ENCODE data around the gene ETV4.
"Not testable (repeated sequence)": the region's sequence is repeated elsewhere in the genome, so short reads cannot be mapped to it uniquely, and the experiment has no call there.

Gene ETV4

GRCh38 chr17:43524945-43525575 is 21.1 kb downstream of the ETV4 start:
- no peak overlapping the region for H3K4me3 ChIP-seq
- no peak overlapping the region for H3K9ac ChIP-seq
- no peak for TF ChIP-seq Cebpa-rat (IDR thresholded peaks at IDR 0.05)
- peaks cover 12% of the 10 kb centered on the region for H3K4me1 ChIP-seq
- H3K27me3 ChIP-seq: no peaks in the 10 kb centered on the region
- H3K4me2 ChIP-seq: no peak overlapping the region
- H3K9me3 ChIP-seq: no peaks in the 10 kb centered on the region
- H4K20me1 ChIP-seq: peaks cover 39% of the 10 kb centered on the region; the same call in 1 of the 2 replicates
- peaks cover 91% of the 10 kb centered on the region for H3K36me3 ChIP-seq
- H3K27ac ChIP-seq: no peak overlapping the region

GRCh38 chr17:43521389-43521788 is 24.8 kb downstream of the ETV4 start:
- H3K27ac ChIP-seq: no peak overlapping the region
- no peaks in the 10 kb centered on the region for H3K9me3 ChIP-seq
- no peak overlapping the region for H3K9ac ChIP-seq
- H4K20me1 ChIP-seq: peaks cover 22% of the 10 kb centered on the region; the same call in 1 of the 2 replicates
- H3K4me3 ChIP-seq: no peak overlapping the region
- H3K27me3 ChIP-seq: no peaks in the 10 kb centered on the region
- peaks cover 100% of the 10 kb centered on the region for H3K36me3 ChIP-seq
- TF ChIP-seq Cebpa-rat (IDR thresholded peaks at IDR 0.05): no peak
- H3K4me1 ChIP-seq: no peaks in the 10 kb centered on the region
- H3K4me2 ChIP-seq: no peak overlapping the region

- Histone ChIP-seq H3K4me2 (no peak overlapping the region), H3K4me1 (no peaks in the 10 kb centered on the region), H3K27ac (no peak overlapping the region), H3K36me3 (peaks cover 97% of the 10 kb centered on the region), H3K4me3 (no peak overlapping the region), H3K9ac (peak overlapping the region; percentile 9; the same call in 1 of the 2 replicates), H3K27me3 (no peaks in the 10 kb centered on the region), H3K9me3 (no peaks in the 10 kb centered on the region), H4K20me1 (peaks cover 14% of the 10 kb centered on the region; the same call in 1 of the 2 replicates)
- TF ChIP-seq Cebpa-rat (IDR thresholded peaks at IDR 0.05): no peak
These were observed 28.3 kb downstream of the ETV4 start for GRCh38 chr17:43517615-43518386.

GRCh38 chr17:43517161-43517560 is 29.0 kb downstream of the ETV4 start:
- Histone ChIP-seq H3K4me3 (no peak overlapping the region), H3K9ac (peak overlapping the region; percentile 9; the same call in 1 of the 2 replicates), H4K20me1 (peaks cover 14% of the 10 kb centered on the region; the same call in 1 of the 2 replicates), H3K36me3 (peaks cover 97% of the 10 kb centered on the region), H3K4me2 (no peak overlapping the region), H3K9me3 (no peaks in the 10 kb centered on the region), H3K4me1 (no peaks in the 10 kb centered on the region), H3K27me3 (no peaks in the 10 kb centered on the region), H3K27ac (no peak overlapping the region)
- TF ChIP-seq Cebpa-rat (IDR thresholded peaks at IDR 0.05): no peak

GRCh38 chr17:43515656-43516055 is 30.5 kb downstream of the ETV4 start:
- H4K20me1 ChIP-seq: peaks cover 14% of the 10 kb centered on the region; the same call in 1 of the 2 replicates
- H3K27me3 ChIP-seq: no peaks in the 10 kb centered on the region
- H3K27ac ChIP-seq: no peak overlapping the region
- H3K4me3 ChIP-seq: no peak overlapping the region
- no peak overlapping the region for H3K9ac ChIP-seq
- H3K9me3 ChIP-seq: no peaks in the 10 kb centered on the region
- H3K4me2 ChIP-seq: no peak overlapping the region
- no peak for TF ChIP-seq Cebpa-rat (IDR thresholded peaks at IDR 0.05)
- H3K4me1 ChIP-seq: no peaks in the 10 kb centered on the region
- peaks cover 97% of the 10 kb centered on the region for H3K36me3 ChIP-seq

GRCh38 chr17:43511199-43511598 is 34.9 kb downstream of the ETV4 start:
- H3K27ac ChIP-seq, H3K4me1 ChIP-seq, H3K27me3 ChIP-seq, H3K4me3 ChIP-seq, H3K9ac ChIP-seq, H3K9me3 ChIP-seq, H4K20me1 ChIP-seq, H3K4me2 ChIP-seq: not testable (repeated sequence)
- peaks cover 97% of the 10 kb centered on the region for H3K36me3 ChIP-seq

- not testable (repeated sequence) for H4K20me1 ChIP-seq, H3K4me2 ChIP-seq, H3K4me3 ChIP-seq, H3K9ac ChIP-seq, H3K4me1 ChIP-seq, H3K27ac ChIP-seq, H3K27me3 ChIP-seq, H3K9me3 ChIP-seq
- peaks cover 100% of the 10 kb centered on the region for H3K36me3 ChIP-seq
These were observed 36.7 kb downstream of the ETV4 start for GRCh38 chr17:43509440-43509839.

GRCh38 chr17:43490621-43491020 is 55.5 kb downstream of the ETV4 start:
- Histone ChIP-seq H3K27ac (no peak overlapping the region), H3K4me3 (no peak overlapping the region), H3K4me1 (peaks cover 12% of the 10 kb centered on the region), H4K20me1 (peaks cover 38% of the 10 kb centered on the region), H3K9me3 (no peaks in the 10 kb centered on the region), H3K9ac (no peak overlapping the region), H3K4me2 (no peak overlapping the region), H3K36me3 (peaks cover 76% of the 10 kb centered on the region), H3K27me3 (no peaks in the 10 kb centered on the region)
- no peak for TF ChIP-seq Cebpa-rat (IDR thresholded peaks at IDR 0.05)

GRCh38 chr17:43483674-43484551 is 62.2 kb downstream of the ETV4 start, which contains the start of gene DHX8:
Gene DHX8, plus strand, starts transcription at chr17:43483975. Its CDS starts 63 bp downstream, at chr17:43484038.
- no peaks in the 10 kb centered on the region for H3K9me3 ChIP-seq
- H3K4me1 ChIP-seq: peaks cover 39% of the 10 kb centered on the region
- no peak for TF ChIP-seq Cebpa-rat (IDR thresholded peaks at IDR 0.05)
- peak within 1 kb of the TSS; percentile 93 for H3K4me2 ChIP-seq
- H3K27me3 ChIP-seq: no peaks in the 10 kb centered on the region
- H3K4me3 ChIP-seq: peak within 1 kb of the TSS; percentile 93
- H3K36me3 ChIP-seq: peaks cover 10% of the 10 kb centered on the region; the same call in 1 of the 2 replicates
- H4K20me1 ChIP-seq: peaks cover 29% of the 10 kb centered on the region
- H3K27ac ChIP-seq: peak within 1 kb of the TSS; percentile 92
- H3K9ac ChIP-seq: peak within 1 kb of the TSS; percentile 98

Data from BLaER1 (cell line).